C4-2B (cell line): Measurements from ENCODE around the gene GLT1D1.

Experiments used
- CTCF ChIP-seq: fragments of 450-650 bp; conservative IDR thresholded peaks from 2 replicates; pipeline ENCODE4 v1.5.1; 2017; ENCODE audit warnings: mild to moderate bottlenecking
- ZFX ChIP-seq: fragments of 450-650 bp; IDR thresholded peaks from 2 replicates; pipeline ENCODE4 v1.6.1; 2017

DNA sequence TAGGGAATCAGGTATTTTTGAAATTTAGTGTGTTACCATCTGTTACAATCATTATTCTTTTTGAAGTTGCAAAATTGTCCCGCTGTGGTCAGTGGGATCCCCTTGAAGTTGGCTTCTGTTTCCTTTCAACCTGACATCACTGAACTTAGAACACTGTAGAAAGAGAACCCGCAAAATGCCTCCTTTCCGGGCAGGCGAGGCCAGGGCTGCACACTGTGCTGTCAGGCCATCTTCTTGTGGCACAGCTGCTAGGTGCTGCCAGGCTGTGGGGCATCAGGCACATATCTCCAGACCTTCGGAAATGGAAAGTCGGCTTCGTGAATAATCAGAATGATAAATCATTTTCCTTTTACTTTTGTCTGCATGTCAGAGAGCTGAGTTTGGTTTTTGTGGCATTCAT, 103.5 kb downstream of the GLT1D1 start:
- TF ChIP-seq CTCF (no peak), ZFX (no peak)
